NCI-H345 (cell line): ENCODE data around the gene VTCN1.

Source experiments
- DNase-seq: peaks from one replicate; lab custom pipeline; 2025; lab: John Stamatoyannopoulos, UW

Gene VTCN1

DNA sequence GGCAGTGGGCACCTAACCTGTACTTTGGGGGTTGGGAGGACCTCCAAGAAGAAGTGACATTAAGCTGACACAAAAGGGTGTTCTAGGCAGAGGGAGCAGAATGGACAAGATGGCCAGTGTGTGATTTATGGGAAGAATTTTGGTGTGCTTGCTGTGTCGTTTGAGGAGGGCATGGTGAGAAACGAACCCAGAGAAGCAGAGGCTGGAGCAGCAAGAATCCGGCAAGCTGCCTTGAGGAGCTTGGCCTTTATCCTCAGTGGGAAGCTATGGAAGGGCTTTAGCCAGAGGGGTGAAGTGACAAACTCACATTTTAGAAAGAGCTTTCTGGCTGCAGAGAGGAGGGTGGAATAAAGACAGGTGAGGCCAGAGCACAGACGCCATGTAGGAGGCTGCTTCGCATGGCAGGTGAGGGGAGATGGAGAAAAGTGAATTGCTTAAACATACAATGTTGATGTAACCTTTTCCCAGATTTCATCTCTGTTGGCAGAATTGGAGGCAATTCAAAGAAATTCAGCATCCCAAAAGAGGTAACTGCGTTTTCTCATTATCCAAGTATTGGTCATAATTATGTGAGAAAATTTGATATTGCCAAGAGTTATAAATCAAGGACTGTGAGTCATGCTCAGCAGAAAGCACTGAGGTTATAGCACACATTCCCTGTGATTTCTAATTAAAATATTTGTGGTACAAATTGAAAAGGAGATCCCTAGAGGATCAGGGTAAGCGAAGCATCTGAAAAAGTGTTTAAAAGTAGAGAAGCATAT lies 115.7 kb downstream of the VTCN1 start:
- no peak for DNase-seq

DNA sequence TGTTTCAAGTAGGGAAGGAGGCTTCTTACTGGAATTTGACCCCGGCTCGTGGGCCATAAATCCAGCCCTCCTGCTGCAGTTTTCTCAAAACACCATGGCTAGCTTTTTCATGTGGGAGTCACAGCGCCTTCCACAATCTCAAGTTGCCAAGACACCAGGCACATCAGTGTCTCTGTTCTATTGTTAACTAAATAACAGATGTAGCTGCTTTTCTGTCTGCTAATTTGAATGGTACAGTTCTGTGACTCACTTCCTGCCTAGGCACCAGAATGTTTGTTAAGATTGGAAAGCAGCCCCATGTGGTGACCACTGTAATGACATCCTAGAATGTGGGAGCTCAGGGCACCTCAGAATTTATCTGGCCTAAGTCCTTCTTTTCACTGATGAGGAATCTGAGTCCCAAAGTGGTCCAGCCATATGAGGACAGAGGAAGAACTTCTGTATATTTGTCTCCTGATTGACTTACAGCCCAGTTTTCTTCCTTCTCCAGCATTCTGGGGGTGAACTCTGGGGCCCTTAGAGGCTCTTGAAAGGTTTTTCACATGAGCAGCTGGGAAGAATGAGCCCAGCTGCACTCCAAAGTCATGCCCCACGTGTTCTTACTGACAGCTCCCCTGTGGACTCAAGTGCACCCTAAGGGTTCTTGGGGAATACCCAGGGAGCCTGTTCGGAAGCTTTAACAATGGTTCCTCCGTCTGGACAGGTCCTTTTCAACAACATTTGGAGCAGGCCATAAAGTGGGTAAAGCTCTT lies 116.7 kb downstream of the VTCN1 start:
- no peak for DNase-seq
